ENCODE measurements around the gene MTPN.

Gene MTPN

GRCh38 chr7:135922263-135922662 lies 54.9 kb downstream of the MTPN start:
- no peak for DNase-seq (ENCODE audit: low read depth)
- TF ChIP-seq CTCF (IDR thresholded peaks at IDR 0.05; ENCODE audit: low read depth, low read length, missing control alignments) = no peak
- no peak overlapping the region for H3K4me3 ChIP-seq (ENCODE audit: low read depth, low read length)

- no peak for TF ChIP-seq CTCF (IDR thresholded peaks at IDR 0.05; ENCODE audit: low read depth, low read length, missing control alignments)
- DNase-seq (ENCODE audit: low read depth) = no peak
- H3K4me3 ChIP-seq (ENCODE audit: low read depth, low read length) = no peak overlapping the region
Measured at GRCh38 chr7:135920478-135920877, 56.7 kb downstream of the MTPN start.

GRCh38 chr7:135919071-135919841 lies 57.9 kb downstream of the MTPN start:
- DNase-seq (ENCODE audit: low read depth) = no peak
- no peak for TF ChIP-seq CTCF (IDR thresholded peaks at IDR 0.05; ENCODE audit: low read depth, low read length, missing control alignments)
- no peak overlapping the region for H3K4me3 ChIP-seq (ENCODE audit: low read depth, low read length)

GRCh38 chr7:135918134-135918533 lies 59.0 kb downstream of the MTPN start:
- no peak overlapping the region for H3K4me3 ChIP-seq (ENCODE audit: low read depth, low read length)
- no peak for TF ChIP-seq CTCF (IDR thresholded peaks at IDR 0.05; ENCODE audit: low read depth, low read length, missing control alignments)
- no peak for DNase-seq (ENCODE audit: low read depth)

GRCh38 chr7:135917721-135918120 lies 59.4 kb downstream of the MTPN start:
- no peak for DNase-seq (ENCODE audit: low read depth)
- TF ChIP-seq CTCF (IDR thresholded peaks at IDR 0.05; ENCODE audit: low read depth, low read length, missing control alignments) = no peak
- no peak overlapping the region for H3K4me3 ChIP-seq (ENCODE audit: low read depth, low read length)

GRCh38 chr7:135914346-135914745 lies 62.8 kb downstream of the MTPN start:
- no peak for DNase-seq (ENCODE audit: low read depth)
- TF ChIP-seq CTCF (IDR thresholded peaks at IDR 0.05; ENCODE audit: low read depth, low read length, missing control alignments) = no peak
- H3K4me3 ChIP-seq (ENCODE audit: low read depth, low read length) = no peak overlapping the region

GRCh38 chr7:135913404-135913803 lies 63.8 kb downstream of the MTPN start:
- no peak for TF ChIP-seq CTCF (IDR thresholded peaks at IDR 0.05; ENCODE audit: low read depth, low read length, missing control alignments)
- DNase-seq (ENCODE audit: low read depth) = no peak
- no peak overlapping the region for H3K4me3 ChIP-seq (ENCODE audit: low read depth, low read length)
